Liver (tissue), 9 donors: ENCODE measurements around the gene SLC31A1. TPM values are rescaled to one million over a fixed set of nuclear protein-coding genes. Genes with fewer than 3 reads are reported as not detected.

Source experiments
- DNase-seq: peaks from one replicate; pipeline ENCODE4 v3.0.0-alpha.2; 2017; ENCODE audit warnings: low spot score
- H3K27ac ChIP-seq, 2 donors: one replicate each; pipeline ENCODE4 v1.7.0; 2013; ENCODE audit warnings: inconsistent platforms in 2 of 2, low read length in 2 of 2, control low read depth in 1 of 2, low read depth in 1 of 2, mild to moderate bottlenecking in 1 of 2
- H3K27me3 ChIP-seq, 4 donors: one replicate each; pipeline versions ENCODE4 v1.6.1 to v1.7.0; 2013; ENCODE audit warnings: low read length in 3 of 4, inconsistent platforms in 1 of 4, mild to moderate bottlenecking in 1 of 4, moderate library complexity in 1 of 4; ENCODE audit not compliant: control insufficient read depth in 4 of 4, insufficient read depth in 4 of 4
- H3K36me3 ChIP-seq, 4 donors: one replicate each; pipeline versions ENCODE4 v1.6.1 to v1.7.0; 2013; ENCODE audit warnings: low read length in 3 of 4, mild to moderate bottlenecking in 3 of 4, low read depth in 1 of 4, moderate library complexity in 1 of 4; ENCODE audit not compliant: control insufficient read depth in 4 of 4, insufficient read depth in 3 of 4
- H3K4me1 ChIP-seq, 4 donors: one replicate each; pipeline versions ENCODE4 v1.6.1 to v1.7.0; 2013; ENCODE audit warnings: low read length in 3 of 4, mild to moderate bottlenecking in 3 of 4, moderate library complexity in 1 of 4; ENCODE audit not compliant: control insufficient read depth in 4 of 4, insufficient read depth in 4 of 4
- H3K4me3 ChIP-seq, 3 donors: one replicate each; pipeline versions ENCODE4 v1.6.1 to v1.7.0; 2013; ENCODE audit warnings: low read length in 3 of 3, control low read depth in 1 of 3, low read depth in 1 of 3, mild to moderate bottlenecking in 1 of 3
- H3K9ac ChIP-seq, 2 donors: one replicate each; pipeline ENCODE4 v1.7.0; 2013; ENCODE audit warnings: low read length in 2 of 2, mild to moderate bottlenecking in 2 of 2, moderate library complexity in 2 of 2, control low read depth in 1 of 2, low read depth in 1 of 2
- H3K9me3 ChIP-seq, 4 donors: one replicate each; pipeline versions ENCODE4 v1.6.1 to v1.7.0; 2013; ENCODE audit warnings: low read length in 3 of 4; ENCODE audit not compliant: control insufficient read depth in 4 of 4
- ATF3 ChIP-seq: IDR thresholded peaks from 2 replicates; pipeline ENCODE4 v1.6.1; 2016; ENCODE audit warnings: antibody characterized with exemption
- CTCF ChIP-seq: fragments of 150-350 bp; IDR thresholded peaks from 2 replicates; pipeline ENCODE4 v1.5.1; 2017; ENCODE audit warnings: improper control_type of control experiment, low read depth, low read length; ENCODE audit not compliant: missing input control
- EGR1 ChIP-seq, 2 donors: IDR thresholded peaks; 2 replicates each; pipeline ENCODE4 v1.6.1; 2016 to 2018; ENCODE audit warnings: antibody characterized with exemption in 2 of 2, low read depth in 2 of 2
- FOXA1 ChIP-seq: IDR thresholded peaks from 2 replicates; pipeline ENCODE4 v1.6.1; 2016; ENCODE audit warnings: antibody characterized with exemption
- FOXA2 ChIP-seq: IDR thresholded peaks from 2 replicates; pipeline ENCODE4 v1.6.1; 2016; ENCODE audit warnings: antibody characterized with exemption
- HNF4A ChIP-seq, 2 donors: conservative IDR thresholded peaks; 2 replicates each; pipeline ENCODE4 v1.6.1; 2016; ENCODE audit warnings: antibody characterized with exemption in 2 of 2, mild to moderate bottlenecking in 2 of 2
- HNF4G ChIP-seq: IDR thresholded peaks from 2 replicates; pipeline ENCODE4 v1.6.1; 2016; ENCODE audit warnings: antibody characterized with exemption
- JUND ChIP-seq, 2 donors: IDR thresholded peaks; 2 replicates each; pipeline ENCODE4 v1.6.1; 2016; ENCODE audit warnings: antibody characterized with exemption in 2 of 2
- MAX ChIP-seq: IDR thresholded peaks from 2 replicates; pipeline ENCODE4 v1.6.1; 2016; ENCODE audit warnings: antibody characterized with exemption
- NR2F2 ChIP-seq: IDR thresholded peaks from 2 replicates; pipeline ENCODE4 v1.6.1; 2016; ENCODE audit warnings: antibody characterized with exemption
- RAD21 ChIP-seq, 2 donors: IDR thresholded peaks; 2 replicates each; pipeline ENCODE4 v1.6.1; 2016; ENCODE audit warnings: antibody characterized with exemption in 2 of 2, mild to moderate bottlenecking in 2 of 2
- REST ChIP-seq: IDR thresholded peaks from 2 replicates; pipeline ENCODE4 v1.6.1; 2016; ENCODE audit warnings: antibody characterized with exemption, mild to moderate bottlenecking
- RXRA ChIP-seq, 2 donors: IDR thresholded peaks; 2 replicates each; pipeline ENCODE4 v1.6.1; 2017 to 2018; ENCODE audit warnings: antibody characterized with exemption in 2 of 2, mild to moderate bottlenecking in 1 of 2
- TAF1 ChIP-seq: conservative IDR thresholded peaks from 2 replicates; pipeline ENCODE4 v1.6.1; 2016; ENCODE audit warnings: antibody characterized with exemption, mild to moderate bottlenecking
- YY1 ChIP-seq: IDR thresholded peaks from 2 replicates; pipeline ENCODE4 v1.6.1; 2016; ENCODE audit warnings: antibody characterized with exemption, mild to moderate bottlenecking
- ZBTB33 ChIP-seq: IDR thresholded peaks from 2 replicates; pipeline ENCODE4 v1.6.1; 2016; ENCODE audit warnings: antibody characterized with exemption
- WGBS: extraction: QIAGEN DNeasy Blood & Tissue Kit; methylation state at CpG from one replicate; pipeline ENCODE4 v1.1.7; 2013; 5-methylcytosine and 5-hydroxymethylcytosine counted together
- polyA plus RNA-seq, 2 donors: library from polyadenylated mRNA; stranded (reverse) in 1 of 2; unstranded in 1 of 2; fragments of 200-250 nt in 1 of 2; fragments of >200 nt in 1 of 2; fragmentation: Nextera tagmentation in 1 of 2; extraction: Ambion mirVana in 1 of 2; gene quantifications; one replicate each; pipeline versions ENCODE4 v1.2.1 to v1.2.3, GENCODE V29; 2013 to 2015
- total RNA-seq, 2 donors: library from RNA; depleted of rRNA; stranded (reverse); fragments of >200 nt; gene quantifications; one replicate each; pipeline ENCODE4 v1.2.3, GENCODE V29; 2014
- donor health status: healthy.
- donor health status: healthy.
- donor health status: healthy.
- donor health status: healthy.
- donor health status: healthy.

SLC31A1 gene
- total and polyA plus RNA-seq, 4 donors: 26.6 to 96.2 (median 44.9) TPM

- WGBS: 42% methylated on average over 1 of the region's 1 CpG
- Histone ChIP-seq H3K36me3 (peaks cover 13 to 83% (median 75%) of the 10 kb centered on the region in 4 donors), H3K27me3 (no peaks in the 10 kb centered on the region), H3K27ac (no peak overlapping the region), H3K4me1 (no peaks in the 10 kb centered on the region), H3K9ac (no peak overlapping the region), H3K4me3 (no peak overlapping the region), H3K9me3 (no peaks in the 10 kb centered on the region)
- DNase-seq: no peak
- TF ChIP-seq EGR1 (IDR thresholded peaks at IDR 0.05; ENCODE audit: low read depth in 2 of 2): no peak
- TF ChIP-seq RAD21 (IDR thresholded peaks at IDR 0.05): peak in 1 of 2 donors; percentile 7
- no peak for TF ChIP-seq FOXA2
- TF ChIP-seq NR2F2: no peak
- TF ChIP-seq TAF1: no peak
- peak in 1 of 2 donors; percentile 41 for TF ChIP-seq HNF4A (conservative IDR thresholded peaks at IDR 0.05)
- TF ChIP-seq CTCF: no peak
- no peak for TF ChIP-seq HNF4G
- TF ChIP-seq RXRA (IDR thresholded peaks at IDR 0.05): peak in 1 of 2 donors; percentile 10
- no peak for TF ChIP-seq JUND (IDR thresholded peaks at IDR 0.05)
- no peak for TF ChIP-seq ATF3
Observed at GRCh38 chr9:113179839-113180238, 41.5 kb upstream of the SLC31A1 start.

- H3K27me3 ChIP-seq: no peaks in the 10 kb centered on the region
- DNase-seq: no peak
- no peaks in the 10 kb centered on the region for H3K9me3 ChIP-seq
- H3K9ac ChIP-seq: no peak overlapping the region
- peaks cover 14 to 88% (median 81%) of the 10 kb centered on the region in 4 donors for H3K36me3 ChIP-seq
- no peak overlapping the region for H3K27ac ChIP-seq
- no peak overlapping the region for H3K4me3 ChIP-seq
- no peak for TF ChIP-seq MAX
- H3K4me1 ChIP-seq: no peaks in the 10 kb centered on the region
Observed at GRCh38 chr9:113181165-113181564, 40.2 kb upstream of the SLC31A1 start.

GRCh38 chr9:113183956-113184488 lies 37.3 kb upstream of the SLC31A1 start:
- Histone ChIP-seq H3K36me3 (peaks cover 13 to 81% (median 73%) of the 10 kb centered on the region in 4 donors), H3K4me1 (no peaks in the 10 kb centered on the region), H3K27ac (no peak overlapping the region), H3K27me3 (no peaks in the 10 kb centered on the region), H3K9me3 (no peaks in the 10 kb centered on the region), H3K4me3 (no peak overlapping the region), H3K9ac (no peak overlapping the region)
- WGBS: 96% methylated on average over 2 of the region's 2 CpGs
- no peak for TF ChIP-seq RXRA (IDR thresholded peaks at IDR 0.05)
- no peak for TF ChIP-seq REST
- no peak for TF ChIP-seq FOXA1
- no peak for TF ChIP-seq MAX
- no peak for TF ChIP-seq YY1
- no peak for TF ChIP-seq ATF3
- no peak for TF ChIP-seq NR2F2
- no peak for TF ChIP-seq TAF1
- TF ChIP-seq RAD21 (IDR thresholded peaks at IDR 0.05): no peak
- no peak for TF ChIP-seq ZBTB33
- no peak for DNase-seq
